ENCODE measurements around the gene PTPRZ1.

DNA sequence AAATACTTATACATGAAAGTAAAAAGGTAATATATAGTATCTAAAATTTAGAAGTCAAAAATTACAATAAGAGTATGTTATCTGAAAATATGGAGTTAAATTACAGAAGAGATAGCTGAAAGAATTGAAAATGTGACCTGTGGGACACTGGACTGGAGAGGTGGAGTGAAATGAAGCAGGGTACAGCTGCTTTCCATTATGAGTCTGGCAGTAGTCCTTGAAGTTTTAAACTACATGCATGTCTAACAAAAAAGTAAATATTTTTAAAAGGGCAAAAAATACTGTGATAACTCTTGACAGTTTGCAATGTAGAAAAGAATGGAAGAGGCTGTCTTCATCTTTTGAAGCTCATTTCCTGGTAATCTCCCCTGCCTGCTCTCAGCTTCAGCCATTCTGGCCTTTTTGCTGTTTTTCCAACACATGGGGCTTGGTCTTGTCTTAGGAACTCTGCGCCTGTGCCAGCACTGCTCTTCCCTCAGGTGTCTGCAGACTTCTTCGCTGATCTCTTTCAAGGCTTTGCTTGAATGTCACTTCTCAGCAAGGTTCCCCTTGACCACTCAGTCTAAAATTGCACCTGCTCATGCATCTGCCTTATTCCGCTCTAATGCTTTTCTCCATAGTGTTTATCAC lies 36.9 kb downstream of the PTPRZ1 start:
- TF ChIP-seq EZH2 (IDR thresholded peaks at IDR 0.05; ENCODE audit: borderline replicate concordance, insufficient read depth, low read depth, low read length, poor library complexity, severe bottlenecking) = no peak
- TF ChIP-seq, protein P1, sequence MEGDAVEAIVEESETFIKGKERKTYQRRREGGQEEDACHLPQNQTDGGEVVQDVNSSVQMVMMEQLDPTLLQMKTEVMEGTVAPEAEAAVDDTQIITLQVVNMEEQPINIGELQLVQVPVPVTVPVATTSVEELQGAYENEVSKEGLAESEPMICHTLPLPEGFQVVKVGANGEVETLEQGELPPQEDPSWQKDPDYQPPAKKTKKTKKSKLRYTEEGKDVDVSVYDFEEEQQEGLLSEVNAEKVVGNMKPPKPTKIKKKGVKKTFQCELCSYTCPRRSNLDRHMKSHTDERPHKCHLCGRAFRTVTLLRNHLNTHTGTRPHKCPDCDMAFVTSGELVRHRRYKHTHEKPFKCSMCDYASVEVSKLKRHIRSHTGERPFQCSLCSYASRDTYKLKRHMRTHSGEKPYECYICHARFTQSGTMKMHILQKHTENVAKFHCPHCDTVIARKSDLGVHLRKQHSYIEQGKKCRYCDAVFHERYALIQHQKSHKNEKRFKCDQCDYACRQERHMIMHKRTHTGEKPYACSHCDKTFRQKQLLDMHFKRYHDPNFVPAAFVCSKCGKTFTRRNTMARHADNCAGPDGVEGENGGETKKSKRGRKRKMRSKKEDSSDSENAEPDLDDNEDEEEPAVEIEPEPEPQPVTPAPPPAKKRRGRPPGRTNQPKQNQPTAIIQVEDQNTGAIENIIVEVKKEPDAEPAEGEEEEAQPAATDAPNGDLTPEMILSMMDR (IDR thresholded peaks at IDR 0.05) = no peak

Measured in B cell (primary cell).